Keratinocyte (primary cell): ENCODE results near the gene PIGT. TPM values are rescaled to one million over a fixed set of nuclear protein-coding genes. Genes with fewer than 3 reads are reported as not detected.

Experiments used
- DNase-seq: peaks from one replicate; pipeline ENCODE4 v3.0.0-alpha.2; 2011; ENCODE audit warnings: low read depth, missing footprints, low spot score
- FAIRE-seq: peaks from 2 replicates; lab custom pipeline; 2011; peaks lifted over from hg19 to GRCh38; lab: Jason Lieb, UNC
- H2AFZ ChIP-seq: 2 replicates; pipeline ENCODE4 v1.6.0; 2012; ENCODE audit warnings: low read length, control low read depth, inconsistent platforms; ENCODE audit not compliant: control insufficient read depth
- H3K27ac ChIP-seq: 2 replicates; pipeline ENCODE4 v1.5.1; 2011; ENCODE audit warnings: low read length; ENCODE audit not compliant: control insufficient read depth, insufficient read depth
- H3K27me3 ChIP-seq: 3 replicates; pipeline ENCODE4 v1.6.0; 2011; ENCODE audit warnings: low read length; ENCODE audit not compliant: control insufficient read depth, insufficient read depth; ENCODE audit errors: extremely low read depth
- H3K36me3 ChIP-seq, 2 experiments: 2 replicates in 1 of 2; 3 replicates in 1 of 2; pipeline ENCODE4 v1.5.1; 2011; ENCODE audit warnings: low read length in 2 of 2, mild to moderate bottlenecking in 1 of 2; ENCODE audit not compliant: control insufficient read depth in 2 of 2, insufficient read depth in 2 of 2; ENCODE audit errors: extremely low read depth in 1 of 2
- H3K4me1 ChIP-seq: 3 replicates; pipeline ENCODE4 v1.5.1; 2011; ENCODE audit warnings: low read length; ENCODE audit not compliant: control insufficient read depth, insufficient read depth; ENCODE audit errors: extremely low read depth
- H3K4me2 ChIP-seq: 3 replicates; pipeline ENCODE4 v1.6.0; 2011; ENCODE audit warnings: low read depth, low read length; ENCODE audit not compliant: control insufficient read depth, insufficient read depth; ENCODE audit errors: extremely low read depth
- H3K4me3 ChIP-seq, 3 experiments: fragments of 200-600 bp in 1 of 3; sonication (generic) in 1 of 3; 2 replicates in 2 of 3; 3 replicates in 1 of 3; pipeline ENCODE4 v1.5.1; 2011 to 2016; ENCODE audit warnings: low read length in 3 of 3, mild to moderate bottlenecking in 3 of 3, control low read depth in 2 of 3, inconsistent platforms in 1 of 3, low read depth in 1 of 3, mixed read lengths in 1 of 3, mixed run types in 1 of 3, moderate library complexity in 1 of 3; ENCODE audit not compliant: control insufficient read depth in 2 of 3, insufficient read depth in 2 of 3; ENCODE audit errors: extremely low read depth in 1 of 3
- H3K79me2 ChIP-seq: 2 replicates; pipeline ENCODE4 v1.6.0; 2012; ENCODE audit warnings: low read length; ENCODE audit not compliant: control insufficient read depth, insufficient read depth
- H3K9ac ChIP-seq: 3 replicates; pipeline ENCODE4 v1.6.0; 2011; ENCODE audit warnings: low read length; ENCODE audit not compliant: control insufficient read depth, insufficient read depth; ENCODE audit errors: extremely low read depth
- H3K9me1 ChIP-seq: 3 replicates; pipeline ENCODE4 v1.6.0; 2011; ENCODE audit warnings: low read length; ENCODE audit not compliant: control insufficient read depth, insufficient read depth; ENCODE audit errors: extremely low read depth
- H3K9me3 ChIP-seq: 2 replicates; pipeline ENCODE4 v1.5.1; 2012; ENCODE audit warnings: low read depth, low read length; ENCODE audit not compliant: control insufficient read depth
- H4K20me1 ChIP-seq: 3 replicates; pipeline ENCODE4 v1.6.0; 2011; ENCODE audit warnings: low read length; ENCODE audit not compliant: control insufficient read depth, insufficient read depth; ENCODE audit errors: extremely low read depth
- EZH2 ChIP-seq: IDR thresholded peaks from one replicate; pipeline ENCODE4 v1.6.1; 2012; ENCODE audit warnings: inconsistent platforms, mild to moderate bottlenecking, low read length, moderate library complexity
- dilution Hi-C: fragments of 300-500 bp; cut with MboI; formaldehyde crosslinking; loops from one replicate; pipeline ENCODE4 v1.7.0; 2020; ENCODE audit warnings: low sequenced_read_pairs; ENCODE audit not compliant: extremely low pct_ligation_motif_present
- polyA plus RNA-seq, 5 experiments: library from polyadenylated mRNA; depleted of rRNA in 3 of 5; stranded (reverse) in 3 of 5; stranded (forward) in 1 of 5; unstranded in 1 of 5; fragments of >200 nt; gene quantifications; 1 replicate in 1 of 5; 2 replicates in 3 of 5; 3 replicates in 1 of 5; pipeline versions ENCODE4 v1.2.1 to v1.2.3, GENCODE V29; 2011 to 2012; ENCODE audit warnings: missing spikeins in 2 of 5, low read depth in 1 of 5, low replicate concordance in 1 of 5
- TF ChIP-seq, protein P1 (sequence below), 3 experiments: IDR thresholded peaks in 1 of 3; conservative IDR thresholded peaks in 1 of 3; optimal IDR thresholded peaks in 1 of 3; 2 replicates in 2 of 3; 3 replicates in 1 of 3; pipeline versions ENCODE3 to v1.5.1; 2011; ENCODE audit warnings: low read length in 3 of 3, mild to moderate bottlenecking in 3 of 3, moderate library complexity in 2 of 3, control low read depth in 1 of 3, inconsistent platforms in 1 of 3; ENCODE audit not compliant: insufficient read depth in 2 of 3; ENCODE audit errors: extremely low read depth in 1 of 3

PIGT gene
- polyA plus RNA-seq, 1 donor (not counting 4 experiments of a cell fraction or from before 2014, with no cell fraction given), result 26.5 TPM

- H2AFZ ChIP-seq, result no peak overlapping the region
- no peaks in the 10 kb centered on the region for H3K9me1 ChIP-seq
- H3K36me3 ChIP-seq, result no peaks in the 10 kb centered on the region
- no peak overlapping the region for H3K9ac ChIP-seq
- DNase-seq (no peak), FAIRE-seq (no peak)
- H3K27me3 ChIP-seq, result no peaks in the 10 kb centered on the region
- TF ChIP-seq, protein P1, sequence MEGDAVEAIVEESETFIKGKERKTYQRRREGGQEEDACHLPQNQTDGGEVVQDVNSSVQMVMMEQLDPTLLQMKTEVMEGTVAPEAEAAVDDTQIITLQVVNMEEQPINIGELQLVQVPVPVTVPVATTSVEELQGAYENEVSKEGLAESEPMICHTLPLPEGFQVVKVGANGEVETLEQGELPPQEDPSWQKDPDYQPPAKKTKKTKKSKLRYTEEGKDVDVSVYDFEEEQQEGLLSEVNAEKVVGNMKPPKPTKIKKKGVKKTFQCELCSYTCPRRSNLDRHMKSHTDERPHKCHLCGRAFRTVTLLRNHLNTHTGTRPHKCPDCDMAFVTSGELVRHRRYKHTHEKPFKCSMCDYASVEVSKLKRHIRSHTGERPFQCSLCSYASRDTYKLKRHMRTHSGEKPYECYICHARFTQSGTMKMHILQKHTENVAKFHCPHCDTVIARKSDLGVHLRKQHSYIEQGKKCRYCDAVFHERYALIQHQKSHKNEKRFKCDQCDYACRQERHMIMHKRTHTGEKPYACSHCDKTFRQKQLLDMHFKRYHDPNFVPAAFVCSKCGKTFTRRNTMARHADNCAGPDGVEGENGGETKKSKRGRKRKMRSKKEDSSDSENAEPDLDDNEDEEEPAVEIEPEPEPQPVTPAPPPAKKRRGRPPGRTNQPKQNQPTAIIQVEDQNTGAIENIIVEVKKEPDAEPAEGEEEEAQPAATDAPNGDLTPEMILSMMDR (optimal IDR thresholded peaks at IDR 0.05 in 1 of 3, IDR thresholded peaks at IDR 0.05 in 1 of 3, conservative IDR thresholded peaks at IDR 0.05 in 1 of 3; ENCODE audit: extremely low read depth in 1 of 3, insufficient read depth in 2 of 3, low read length in 3 of 3), result no peak
- TF ChIP-seq EZH2, result no peak
- dilution Hi-C loops, result no loop called here
- H3K4me2 ChIP-seq, result no peak overlapping the region
- H3K4me1 ChIP-seq, result no peaks in the 10 kb centered on the region
- H3K4me3 ChIP-seq, result no peak overlapping the region
- no peaks in the 10 kb centered on the region for H3K9me3 ChIP-seq
- no peaks in the 10 kb centered on the region for H4K20me1 ChIP-seq
- no peaks in the 10 kb centered on the region for H3K79me2 ChIP-seq
- H3K27ac ChIP-seq, result no peak overlapping the region
Observed at GRCh38 chr20:45391559-45391958, 24.4 kb upstream of the PIGT start.

DNA sequence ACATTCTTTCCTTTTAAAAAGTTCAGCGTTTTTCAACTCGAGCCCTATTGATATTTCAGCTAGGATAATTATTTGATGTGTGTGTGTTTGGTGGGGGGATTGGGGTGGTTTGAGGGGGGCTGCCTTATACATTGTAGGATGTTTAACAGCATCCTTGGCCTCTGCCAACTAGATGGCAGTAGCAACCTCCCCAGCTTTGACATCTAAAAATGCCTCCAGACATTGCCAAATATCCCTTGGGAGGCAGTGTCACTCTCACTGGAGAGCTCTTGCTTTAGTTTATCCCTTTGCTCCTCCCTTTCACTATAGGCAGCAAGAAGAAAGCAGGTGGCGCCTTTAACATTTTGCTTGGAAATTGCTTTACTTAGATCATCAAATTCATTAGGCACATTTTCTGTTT lies 23.2 kb upstream of the PIGT start:
- FAIRE-seq (no peak), DNase-seq (no peak)
- Histone ChIP-seq H3K4me3 (no peak overlapping the region), H3K9me3 (no peaks in the 10 kb centered on the region), H3K9me1 (no peaks in the 10 kb centered on the region), H2AFZ (no peak overlapping the region), H3K27me3 (no peaks in the 10 kb centered on the region), H3K4me1 (no peaks in the 10 kb centered on the region), H3K4me2 (no peak overlapping the region), H3K27ac (no peak overlapping the region), H3K79me2 (no peaks in the 10 kb centered on the region), H3K36me3 (no peaks in the 10 kb centered on the region), H3K9ac (no peak overlapping the region), H4K20me1 (no peaks in the 10 kb centered on the region)
- dilution Hi-C loops, result no loop called here
- TF ChIP-seq, protein P1 (optimal IDR thresholded peaks at IDR 0.05 in 1 of 3, IDR thresholded peaks at IDR 0.05 in 1 of 3, conservative IDR thresholded peaks at IDR 0.05 in 1 of 3; ENCODE audit: extremely low read depth in 1 of 3, insufficient read depth in 2 of 3, low read length in 3 of 3), result peak in 1 of 3 experiments; percentile 19
- TF ChIP-seq EZH2, result no peak
